Astrocyte (in vitro differentiated cells and primary cell): ENCODE measurements around the gene USP35.

Experiments used
- EZH2 ChIP-seq: IDR thresholded peaks from 2 replicates; pipeline ENCODE4 v1.6.1; 2012; ENCODE audit warnings: mild to moderate bottlenecking, low read length, inconsistent platforms; ENCODE audit not compliant: insufficient read depth
- TF ChIP-seq, protein P1 (sequence below): IDR thresholded peaks from 2 replicates; pipeline ENCODE4 v1.5.1; 2011; ENCODE audit warnings: low read depth, mild to moderate bottlenecking, inconsistent platforms, low read length, moderate library complexity; ENCODE audit not compliant: insufficient read depth

- TF ChIP-seq, protein P1, sequence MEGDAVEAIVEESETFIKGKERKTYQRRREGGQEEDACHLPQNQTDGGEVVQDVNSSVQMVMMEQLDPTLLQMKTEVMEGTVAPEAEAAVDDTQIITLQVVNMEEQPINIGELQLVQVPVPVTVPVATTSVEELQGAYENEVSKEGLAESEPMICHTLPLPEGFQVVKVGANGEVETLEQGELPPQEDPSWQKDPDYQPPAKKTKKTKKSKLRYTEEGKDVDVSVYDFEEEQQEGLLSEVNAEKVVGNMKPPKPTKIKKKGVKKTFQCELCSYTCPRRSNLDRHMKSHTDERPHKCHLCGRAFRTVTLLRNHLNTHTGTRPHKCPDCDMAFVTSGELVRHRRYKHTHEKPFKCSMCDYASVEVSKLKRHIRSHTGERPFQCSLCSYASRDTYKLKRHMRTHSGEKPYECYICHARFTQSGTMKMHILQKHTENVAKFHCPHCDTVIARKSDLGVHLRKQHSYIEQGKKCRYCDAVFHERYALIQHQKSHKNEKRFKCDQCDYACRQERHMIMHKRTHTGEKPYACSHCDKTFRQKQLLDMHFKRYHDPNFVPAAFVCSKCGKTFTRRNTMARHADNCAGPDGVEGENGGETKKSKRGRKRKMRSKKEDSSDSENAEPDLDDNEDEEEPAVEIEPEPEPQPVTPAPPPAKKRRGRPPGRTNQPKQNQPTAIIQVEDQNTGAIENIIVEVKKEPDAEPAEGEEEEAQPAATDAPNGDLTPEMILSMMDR = no peak
- TF ChIP-seq EZH2 = no peak
These were observed 25.8 kb downstream of the USP35 start for GRCh38 chr11:78214331-78215194.
